Caki2 (cell line): ENCODE results near the gene RFX7. TPM values are rescaled to one million over a fixed set of nuclear protein-coding genes. Genes with fewer than 3 reads are reported as not detected.

Source experiments
- DNase-seq: peaks from one replicate; pipeline ENCODE4 v3.0.0-alpha.2; 2015; ENCODE audit warnings: low read depth
- in situ Hi-C: cut with HindIII; loops from 2 replicates; pipeline ENCODE4 v1.10.0; 2016; ENCODE audit warnings: low sequenced_read_pairs, low pct_unique_long_range_greater_than_20kb, mixed read lengths
- total RNA-seq: library from RNA; depleted of rRNA; stranded (reverse); fragments of >200 nt; shearing (Covaris generic); gene quantifications from 2 replicates; pipeline ENCODE4 v1.2.3, GENCODE V29; 2014; ENCODE audit warnings: low replicate concordance

RFX7 gene
- total RNA-seq, 1 experiment from 2014 or later = 2.4 TPM

- in situ Hi-C loops = no loop called here
These were observed 161.4 kb downstream of the RFX7 start for GRCh38 chr15:56082263-56082761.

GRCh38 chr15:56077081-56077480 is 166.6 kb downstream of the RFX7 start:
- no peak for DNase-seq
- in situ Hi-C loops = no loop called here

More at GRCh38 chr15:56082263-56082761, 161.4 kb downstream of the RFX7 start:
- DNase-seq = no peak

GRCh38 chr15:56076640-56077039 is 167.0 kb downstream of the RFX7 start:
- no peak for DNase-seq
- in situ Hi-C loops = no loop called here

- in situ Hi-C loops = no loop called here
- DNase-seq = no peak
These were observed 169.0 kb downstream of the RFX7 start for GRCh38 chr15:56074481-56075265.

GRCh38 chr15:56064152-56064551 is 179.5 kb downstream of the RFX7 start:
- no peak for DNase-seq
- in situ Hi-C loops = no loop called here

GRCh38 chr15:56059716-56060115 is 184.0 kb downstream of the RFX7 start:
- no peak for DNase-seq
- in situ Hi-C loops = no loop called here

GRCh38 chr15:56058986-56059385 is 184.7 kb downstream of the RFX7 start:
- DNase-seq = no peak
- in situ Hi-C loops = no loop called here

GRCh38 chr15:56056626-56057025 is 187.1 kb downstream of the RFX7 start:
- DNase-seq = no peak
- in situ Hi-C loops = no loop called here

- DNase-seq = no peak
- in situ Hi-C loops = no loop called here
These were observed 190.7 kb downstream of the RFX7 start for GRCh38 chr15:56053046-56053400.

GRCh38 chr15:56052395-56053045 is 191.2 kb downstream of the RFX7 start:
- in situ Hi-C loops = no loop called here
- peak; percentile 44 for DNase-seq

- DNase-seq = no peak
- in situ Hi-C loops = no loop called here
These were observed 192.0 kb downstream of the RFX7 start for GRCh38 chr15:56051676-56052075.

- no peak for DNase-seq
- in situ Hi-C loops = no loop called here
These were observed 194.1 kb downstream of the RFX7 start for GRCh38 chr15:56049577-56049976.

GRCh38 chr15:56047354-56047753 is 196.3 kb downstream of the RFX7 start:
- no peak for DNase-seq
- in situ Hi-C loops = no loop called here

- in situ Hi-C loops = no loop called here
- no peak for DNase-seq
These were observed 198.5 kb downstream of the RFX7 start for GRCh38 chr15:56045068-56045748.

- DNase-seq = peak; percentile 53
- in situ Hi-C loops = no loop called here
These were observed 200.4 kb downstream of the RFX7 start for GRCh38 chr15:56042982-56043980.

- in situ Hi-C loops = no loop called here
- DNase-seq = no peak
These were observed 201.2 kb downstream of the RFX7 start for GRCh38 chr15:56042498-56042897.

GRCh38 chr15:56042031-56042430 is 201.6 kb downstream of the RFX7 start:
- DNase-seq = no peak
- in situ Hi-C loops = no loop called here
